Keratinocyte (primary cell): ENCODE measurements around the gene IQCF2. TPM values are rescaled to one million over a fixed set of nuclear protein-coding genes. Genes with fewer than 3 reads are reported as not detected.

Source experiments
- DNase-seq: peaks from one replicate; pipeline ENCODE4 v3.0.0-alpha.2; 2011; ENCODE audit warnings: low read depth, missing footprints, low spot score
- FAIRE-seq: peaks from 2 replicates; lab custom pipeline; 2011; peaks lifted over from hg19 to GRCh38; lab: Jason Lieb, UNC
- H2AFZ ChIP-seq: 2 replicates; pipeline ENCODE4 v1.6.0; 2012; ENCODE audit warnings: low read length, control low read depth, inconsistent platforms; ENCODE audit not compliant: control insufficient read depth
- H3K27ac ChIP-seq: 2 replicates; pipeline ENCODE4 v1.5.1; 2011; ENCODE audit warnings: low read length; ENCODE audit not compliant: control insufficient read depth, insufficient read depth
- H3K27me3 ChIP-seq: 3 replicates; pipeline ENCODE4 v1.6.0; 2011; ENCODE audit warnings: low read length; ENCODE audit not compliant: control insufficient read depth, insufficient read depth; ENCODE audit errors: extremely low read depth
- H3K36me3 ChIP-seq, 2 experiments: 2 replicates in 1 of 2; 3 replicates in 1 of 2; pipeline ENCODE4 v1.5.1; 2011; ENCODE audit warnings: low read length in 2 of 2, mild to moderate bottlenecking in 1 of 2; ENCODE audit not compliant: control insufficient read depth in 2 of 2, insufficient read depth in 2 of 2; ENCODE audit errors: extremely low read depth in 1 of 2
- H3K4me1 ChIP-seq: 3 replicates; pipeline ENCODE4 v1.5.1; 2011; ENCODE audit warnings: low read length; ENCODE audit not compliant: control insufficient read depth, insufficient read depth; ENCODE audit errors: extremely low read depth
- H3K4me2 ChIP-seq: 3 replicates; pipeline ENCODE4 v1.6.0; 2011; ENCODE audit warnings: low read depth, low read length; ENCODE audit not compliant: control insufficient read depth, insufficient read depth; ENCODE audit errors: extremely low read depth
- H3K4me3 ChIP-seq, 3 experiments: fragments of 200-600 bp in 1 of 3; sonication (generic) in 1 of 3; 2 replicates in 2 of 3; 3 replicates in 1 of 3; pipeline ENCODE4 v1.5.1; 2011 to 2016; ENCODE audit warnings: low read length in 3 of 3, mild to moderate bottlenecking in 3 of 3, control low read depth in 2 of 3, inconsistent platforms in 1 of 3, low read depth in 1 of 3, mixed read lengths in 1 of 3, mixed run types in 1 of 3, moderate library complexity in 1 of 3; ENCODE audit not compliant: control insufficient read depth in 2 of 3, insufficient read depth in 2 of 3; ENCODE audit errors: extremely low read depth in 1 of 3
- H3K79me2 ChIP-seq: 2 replicates; pipeline ENCODE4 v1.6.0; 2012; ENCODE audit warnings: low read length; ENCODE audit not compliant: control insufficient read depth, insufficient read depth
- H3K9ac ChIP-seq: 3 replicates; pipeline ENCODE4 v1.6.0; 2011; ENCODE audit warnings: low read length; ENCODE audit not compliant: control insufficient read depth, insufficient read depth; ENCODE audit errors: extremely low read depth
- H3K9me1 ChIP-seq: 3 replicates; pipeline ENCODE4 v1.6.0; 2011; ENCODE audit warnings: low read length; ENCODE audit not compliant: control insufficient read depth, insufficient read depth; ENCODE audit errors: extremely low read depth
- H3K9me3 ChIP-seq: 2 replicates; pipeline ENCODE4 v1.5.1; 2012; ENCODE audit warnings: low read depth, low read length; ENCODE audit not compliant: control insufficient read depth
- H4K20me1 ChIP-seq: 3 replicates; pipeline ENCODE4 v1.6.0; 2011; ENCODE audit warnings: low read length; ENCODE audit not compliant: control insufficient read depth, insufficient read depth; ENCODE audit errors: extremely low read depth
- EZH2 ChIP-seq: IDR thresholded peaks from one replicate; pipeline ENCODE4 v1.6.1; 2012; ENCODE audit warnings: inconsistent platforms, mild to moderate bottlenecking, low read length, moderate library complexity
- dilution Hi-C: fragments of 300-500 bp; cut with MboI; formaldehyde crosslinking; loops from one replicate; pipeline ENCODE4 v1.7.0; 2020; ENCODE audit warnings: low sequenced_read_pairs; ENCODE audit not compliant: extremely low pct_ligation_motif_present
- polyA plus RNA-seq, 5 experiments: library from polyadenylated mRNA; depleted of rRNA in 3 of 5; stranded (reverse) in 3 of 5; stranded (forward) in 1 of 5; unstranded in 1 of 5; fragments of >200 nt; gene quantifications; 1 replicate in 1 of 5; 2 replicates in 3 of 5; 3 replicates in 1 of 5; pipeline versions ENCODE4 v1.2.1 to v1.2.3, GENCODE V29; 2011 to 2012; ENCODE audit warnings: missing spikeins in 2 of 5, low read depth in 1 of 5, low replicate concordance in 1 of 5
- TF ChIP-seq, protein P1 (sequence below), 3 experiments: IDR thresholded peaks in 1 of 3; conservative IDR thresholded peaks in 1 of 3; optimal IDR thresholded peaks in 1 of 3; 2 replicates in 2 of 3; 3 replicates in 1 of 3; pipeline versions ENCODE3 to v1.5.1; 2011; ENCODE audit warnings: low read length in 3 of 3, mild to moderate bottlenecking in 3 of 3, moderate library complexity in 2 of 3, control low read depth in 1 of 3, inconsistent platforms in 1 of 3; ENCODE audit not compliant: insufficient read depth in 2 of 3; ENCODE audit errors: extremely low read depth in 1 of 3

IQCF2 gene
- polyA plus RNA-seq, 1 donor (not counting 4 experiments of a cell fraction or from before 2014, with no cell fraction given) = not detected

GRCh38 chr3:51888463-51889105 is 27.2 kb downstream of the IQCF2 start:
- H3K9ac ChIP-seq = no peak overlapping the region
- no peak overlapping the region for H3K4me2 ChIP-seq
- FAIRE-seq (no peak), DNase-seq (no peak)
- H3K27ac ChIP-seq = no peak overlapping the region
- H4K20me1 ChIP-seq = no peaks in the 10 kb centered on the region
- H3K4me3 ChIP-seq = no peak overlapping the region
- H3K27me3 ChIP-seq = peaks cover 8% of the 10 kb centered on the region
- TF ChIP-seq EZH2 = no peak
- TF ChIP-seq, protein P1, sequence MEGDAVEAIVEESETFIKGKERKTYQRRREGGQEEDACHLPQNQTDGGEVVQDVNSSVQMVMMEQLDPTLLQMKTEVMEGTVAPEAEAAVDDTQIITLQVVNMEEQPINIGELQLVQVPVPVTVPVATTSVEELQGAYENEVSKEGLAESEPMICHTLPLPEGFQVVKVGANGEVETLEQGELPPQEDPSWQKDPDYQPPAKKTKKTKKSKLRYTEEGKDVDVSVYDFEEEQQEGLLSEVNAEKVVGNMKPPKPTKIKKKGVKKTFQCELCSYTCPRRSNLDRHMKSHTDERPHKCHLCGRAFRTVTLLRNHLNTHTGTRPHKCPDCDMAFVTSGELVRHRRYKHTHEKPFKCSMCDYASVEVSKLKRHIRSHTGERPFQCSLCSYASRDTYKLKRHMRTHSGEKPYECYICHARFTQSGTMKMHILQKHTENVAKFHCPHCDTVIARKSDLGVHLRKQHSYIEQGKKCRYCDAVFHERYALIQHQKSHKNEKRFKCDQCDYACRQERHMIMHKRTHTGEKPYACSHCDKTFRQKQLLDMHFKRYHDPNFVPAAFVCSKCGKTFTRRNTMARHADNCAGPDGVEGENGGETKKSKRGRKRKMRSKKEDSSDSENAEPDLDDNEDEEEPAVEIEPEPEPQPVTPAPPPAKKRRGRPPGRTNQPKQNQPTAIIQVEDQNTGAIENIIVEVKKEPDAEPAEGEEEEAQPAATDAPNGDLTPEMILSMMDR (optimal IDR thresholded peaks at IDR 0.05 in 1 of 3, IDR thresholded peaks at IDR 0.05 in 1 of 3, conservative IDR thresholded peaks at IDR 0.05 in 1 of 3; ENCODE audit: extremely low read depth in 1 of 3, insufficient read depth in 2 of 3, low read length in 3 of 3) = no peak
- H3K36me3 ChIP-seq = no peaks in the 10 kb centered on the region
- no peak overlapping the region for H2AFZ ChIP-seq
- H3K9me1 ChIP-seq = no peaks in the 10 kb centered on the region
- no peaks in the 10 kb centered on the region for H3K4me1 ChIP-seq
- dilution Hi-C loops = no loop called here
- H3K79me2 ChIP-seq = no peaks in the 10 kb centered on the region
- no peaks in the 10 kb centered on the region for H3K9me3 ChIP-seq

GRCh38 chr3:51891242-51892039 is 30.0 kb downstream of the IQCF2 start:
- Histone ChIP-seq H3K36me3 (no peaks in the 10 kb centered on the region), H3K9me3 (no peaks in the 10 kb centered on the region), H3K27me3 (peaks cover 5% of the 10 kb centered on the region), H3K4me2 (no peak overlapping the region), H4K20me1 (no peaks in the 10 kb centered on the region), H3K4me3 (no peak overlapping the region), H3K4me1 (no peaks in the 10 kb centered on the region), H3K27ac (no peak overlapping the region), H3K79me2 (no peaks in the 10 kb centered on the region), H2AFZ (no peak overlapping the region), H3K9ac (no peak overlapping the region), H3K9me1 (no peaks in the 10 kb centered on the region)
- DNase-seq = no peak
- dilution Hi-C loops = no loop called here
- TF ChIP-seq, protein P1 (optimal IDR thresholded peaks at IDR 0.05 in 1 of 3, IDR thresholded peaks at IDR 0.05 in 1 of 3, conservative IDR thresholded peaks at IDR 0.05 in 1 of 3; ENCODE audit: extremely low read depth in 1 of 3, insufficient read depth in 2 of 3, low read length in 3 of 3) = no peak
- no peak for TF ChIP-seq EZH2
- FAIRE-seq = no peak
